HepG2 (cell line): Measurements from ENCODE around the gene DGAT2. TPM values are rescaled to one million over a fixed set of nuclear protein-coding genes. Genes with fewer than 3 reads are reported as not detected.

ENCODE experiments used
- AGO1 ChIP-seq: fragments of 200-400 bp; formaldehyde crosslinking; IDR thresholded peaks from 2 replicates; pipeline ENCODE4 v1.6.1; 2017; ENCODE audit warnings: mild to moderate bottlenecking, low read depth, low read length, moderate library complexity; ENCODE audit not compliant: poor library complexity, severe bottlenecking
- CEBPG ChIP-seq: IDR thresholded peaks from 2 replicates; pipeline ENCODE4 v1.6.1; 2016
- HNF4G ChIP-seq, 2 experiments: sonication (generic) in 1 of 2; formaldehyde crosslinking in 1 of 2; IDR thresholded peaks; 2 replicates each; pipeline versions ENCODE4 v1.4.0 to v1.6.1; 2011 to 2020; ENCODE audit warnings: borderline replicate concordance in 2 of 2, low read depth in 2 of 2, mild to moderate bottlenecking in 2 of 2, low read length in 1 of 2, missing genetic modification reagents in 1 of 2, moderate library complexity in 1 of 2
- ISX ChIP-seq: sonication (generic); formaldehyde crosslinking; conservative IDR thresholded peaks from 2 replicates; pipeline ENCODE4 v1.5.0; 2020; ENCODE audit warnings: missing genetic modification reagents
- KAT2B ChIP-seq: fragments of 150-350 bp; IDR thresholded peaks from 2 replicates; pipeline ENCODE4 v1.6.1; 2014; ENCODE audit warnings: low read depth, low read length, borderline replicate concordance
- KAT8 ChIP-seq: IDR thresholded peaks from 2 replicates; pipeline ENCODE4 v1.6.1; 2016; ENCODE audit warnings: missing genetic modification reagents, missing compliant biosample characterization
- KMT2B ChIP-seq: IDR thresholded peaks from 2 replicates; pipeline ENCODE4 v1.6.1; 2016; ENCODE audit warnings: missing genetic modification reagents, missing compliant biosample characterization
- MTA1 ChIP-seq: sonication (generic); formaldehyde crosslinking; IDR thresholded peaks from 2 replicates; pipeline ENCODE4 v1.4.0; 2020; ENCODE audit warnings: missing genetic modification reagents, mild to moderate bottlenecking, borderline replicate concordance
- NR1H2 ChIP-seq: sonication (generic); formaldehyde crosslinking; IDR thresholded peaks from 2 replicates; pipeline ENCODE4 v1.8.1; 2022; ENCODE audit warnings: low read depth, missing genetic modification reagents, borderline replicate concordance
- RCOR2 ChIP-seq: IDR thresholded peaks from 2 replicates; pipeline ENCODE4 v1.6.1; 2016; ENCODE audit warnings: missing biosample characterization, missing genetic modification reagents
- TARDBP ChIP-seq: sonication (generic); formaldehyde crosslinking; IDR thresholded peaks from 2 replicates; pipeline ENCODE4 v1.8.0; 2022; ENCODE audit warnings: mild to moderate bottlenecking, missing genetic modification reagents
- U2AF1 ChIP-seq: fragments of 200-400 bp; formaldehyde crosslinking; optimal IDR thresholded peaks from 2 replicates; pipeline ENCODE3; 2017; ENCODE audit warnings: mild to moderate bottlenecking, low read depth, low read length
- ZNF17 ChIP-seq: sonication (generic); formaldehyde crosslinking; IDR thresholded peaks from 2 replicates; pipeline ENCODE4 v1.5.0; 2020; ENCODE audit warnings: mild to moderate bottlenecking, missing genetic modification reagents
- ZNF232 ChIP-seq: sonication (generic); formaldehyde crosslinking; IDR thresholded peaks from 2 replicates; pipeline ENCODE4 v1.4.0; 2020; ENCODE audit warnings: missing genetic modification reagents, borderline replicate concordance
- ZNF605 ChIP-seq: sonication (generic); formaldehyde crosslinking; IDR thresholded peaks from 2 replicates; pipeline ENCODE4 v1.8.0; 2022; ENCODE audit warnings: mild to moderate bottlenecking, missing genetic modification reagents
- ZNF75D ChIP-seq: sonication (generic); formaldehyde crosslinking; IDR thresholded peaks from 2 replicates; pipeline ENCODE4 v1.8.1; 2023; ENCODE audit warnings: missing genetic modification reagents, mild to moderate bottlenecking, borderline replicate concordance
- ZNF772 ChIP-seq: sonication (generic); formaldehyde crosslinking; IDR thresholded peaks from 2 replicates; pipeline ENCODE4 v1.5.0; 2020; ENCODE audit warnings: mild to moderate bottlenecking, missing genetic modification reagents
- ZNF777 ChIP-seq: sonication (generic); formaldehyde crosslinking; IDR thresholded peaks from 2 replicates; pipeline ENCODE4 v1.4.0; 2020; ENCODE audit warnings: missing genetic modification reagents
- ZSCAN31 ChIP-seq: sonication (generic); formaldehyde crosslinking; IDR thresholded peaks from 2 replicates; pipeline ENCODE4 v1.5.0; 2020; ENCODE audit warnings: low read depth, mild to moderate bottlenecking, missing genetic modification reagents
- polyA plus RNA-seq, 8 experiments: library from polyadenylated mRNA; depleted of rRNA in 3 of 8; stranded (reverse) in 7 of 8; unstranded in 1 of 8; fragments of >200 nt; fragmentation: Illumina TruSeq in 4 of 8; extraction: Trizol in 4 of 8; gene quantifications; 2 replicates each; pipeline versions ENCODE4 v1.2.1 to v1.2.3, GENCODE V29; 2011 to 2016; ENCODE audit warnings: low read depth in 4 of 8, missing spikeins in 1 of 8, mixed read lengths in 1 of 8; ENCODE audit not compliant: insufficient read depth in 1 of 8
- total RNA-seq, 5 experiments: library from RNA; depleted of rRNA; stranded (reverse); fragments of >200 nt; fragmentation: Illumina TruSeq; extraction: Trizol; gene quantifications; 2 replicates each; pipeline ENCODE4 v1.2.3, GENCODE V29; 2016; ENCODE audit warnings: low read depth in 1 of 5
- TF ChIP-seq, protein P1 (sequence below): sonication (generic); formaldehyde crosslinking; IDR thresholded peaks from 2 replicates; pipeline ENCODE4 v1.4.0; 2020; ENCODE audit warnings: missing genetic modification reagents
- TF ChIP-seq, protein P2 (sequence below): sonication (generic); formaldehyde crosslinking; IDR thresholded peaks from 2 replicates; pipeline ENCODE4 v1.9.0; 2021; ENCODE audit warnings: missing genetic modification reagents, mild to moderate bottlenecking, borderline replicate concordance
- TF ChIP-seq, protein P3 (sequence below): sonication (generic); formaldehyde crosslinking; IDR thresholded peaks from 2 replicates; pipeline ENCODE4 v1.8.0; 2022; ENCODE audit warnings: missing genetic modification reagents, mild to moderate bottlenecking, inconsistent platforms, borderline replicate concordance
- TF ChIP-seq, protein P4 (sequence below): sonication (generic); formaldehyde crosslinking; IDR thresholded peaks from 2 replicates; pipeline ENCODE4 v1.5.1; 2020; ENCODE audit warnings: mild to moderate bottlenecking, missing genetic modification reagents, moderate library complexity
- TF ChIP-seq, protein P5 (sequence below): sonication (generic); formaldehyde crosslinking; IDR thresholded peaks from 2 replicates; pipeline ENCODE4 v1.4.0; 2020; ENCODE audit warnings: missing genetic modification reagents

DGAT2 gene
- total and polyA plus RNA-seq, 2 of the 13 experiments (the other 11 are each of a cell fraction or from before 2014, with no cell fraction given), result 39.0 to 65.6 TPM

DNA sequence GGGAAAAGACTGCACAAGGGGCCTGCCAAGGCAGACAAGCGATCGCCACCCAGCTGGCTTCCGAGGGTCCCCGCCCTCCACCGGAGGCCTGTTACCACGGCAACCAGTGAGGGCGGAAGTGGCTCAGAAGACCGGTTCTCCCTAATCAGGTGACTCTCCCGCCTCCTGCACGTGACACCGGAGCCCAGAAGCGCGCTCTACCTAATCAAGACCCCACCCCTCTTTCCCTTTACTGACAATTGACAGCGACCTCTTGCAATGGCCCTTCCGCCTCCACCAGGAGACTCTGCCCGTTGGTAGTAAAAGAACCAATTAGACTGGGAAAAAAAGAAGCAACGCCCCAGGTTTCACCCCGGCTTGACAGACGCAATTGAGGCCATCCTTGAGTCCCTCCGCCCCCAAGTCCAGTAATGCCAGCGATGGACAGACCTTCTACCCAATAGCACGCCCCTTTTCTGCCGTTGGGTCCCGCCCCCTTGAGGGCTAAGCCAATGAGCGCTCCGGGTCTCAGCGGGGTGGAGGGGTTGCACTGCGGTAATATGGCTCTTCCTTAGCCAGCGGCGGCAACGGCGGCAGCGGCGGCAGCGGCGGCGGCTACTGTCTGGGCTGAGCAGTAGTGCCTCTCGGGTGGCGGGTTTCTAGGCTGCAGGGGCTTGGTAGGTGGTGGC lies 46.2 kb downstream of the DGAT2 start, which contains the start of gene UVRAG (continued):
- no peak for TF ChIP-seq KAT2B
- TF ChIP-seq ZNF605, result no peak
- no peak for TF ChIP-seq ZNF17
- no peak for TF ChIP-seq TARDBP
- no peak for TF ChIP-seq U2AF1
- TF ChIP-seq, protein P1, sequence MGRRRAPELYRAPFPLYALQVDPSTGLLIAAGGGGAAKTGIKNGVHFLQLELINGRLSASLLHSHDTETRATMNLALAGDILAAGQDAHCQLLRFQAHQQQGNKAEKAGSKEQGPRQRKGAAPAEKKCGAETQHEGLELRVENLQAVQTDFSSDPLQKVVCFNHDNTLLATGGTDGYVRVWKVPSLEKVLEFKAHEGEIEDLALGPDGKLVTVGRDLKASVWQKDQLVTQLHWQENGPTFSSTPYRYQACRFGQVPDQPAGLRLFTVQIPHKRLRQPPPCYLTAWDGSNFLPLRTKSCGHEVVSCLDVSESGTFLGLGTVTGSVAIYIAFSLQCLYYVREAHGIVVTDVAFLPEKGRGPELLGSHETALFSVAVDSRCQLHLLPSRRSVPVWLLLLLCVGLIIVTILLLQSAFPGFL (CRISPR knock-in tag), result no peak
- TF ChIP-seq ZNF777 (CRISPR knock-in tag), result 0 out of 2 replicates have a peak, but pooled peaks have one; percentile 52
- no peak for TF ChIP-seq MTA1 (CRISPR knock-in tag)
- TF ChIP-seq ZNF232, result no peak
- TF ChIP-seq, protein P2, sequence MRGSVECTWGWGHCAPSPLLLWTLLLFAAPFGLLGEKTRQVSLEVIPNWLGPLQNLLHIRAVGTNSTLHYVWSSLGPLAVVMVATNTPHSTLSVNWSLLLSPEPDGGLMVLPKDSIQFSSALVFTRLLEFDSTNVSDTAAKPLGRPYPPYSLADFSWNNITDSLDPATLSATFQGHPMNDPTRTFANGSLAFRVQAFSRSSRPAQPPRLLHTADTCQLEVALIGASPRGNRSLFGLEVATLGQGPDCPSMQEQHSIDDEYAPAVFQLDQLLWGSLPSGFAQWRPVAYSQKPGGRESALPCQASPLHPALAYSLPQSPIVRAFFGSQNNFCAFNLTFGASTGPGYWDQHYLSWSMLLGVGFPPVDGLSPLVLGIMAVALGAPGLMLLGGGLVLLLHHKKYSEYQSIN (CRISPR knock-in tag), result no peak
- TF ChIP-seq KAT8 (CRISPR knock-in tag), result peak; percentile 83
- peak; percentile 24; the same call in 1 of the 2 replicates for TF ChIP-seq ZNF772 (CRISPR knock-in tag)
- no peak for TF ChIP-seq ZNF75D (CRISPR knock-in tag)
- TF ChIP-seq ZSCAN31, result peak; percentile 35
- no peak for TF ChIP-seq KMT2B
- TF ChIP-seq ISX (CRISPR knock-in tag), result no peak
- no peak for TF ChIP-seq NR1H2 (CRISPR knock-in tag)
- 0 out of 2 replicates have a peak, but pooled peaks have one; percentile 20 for TF ChIP-seq RCOR2 (CRISPR knock-in tag)
- TF ChIP-seq, protein P3, sequence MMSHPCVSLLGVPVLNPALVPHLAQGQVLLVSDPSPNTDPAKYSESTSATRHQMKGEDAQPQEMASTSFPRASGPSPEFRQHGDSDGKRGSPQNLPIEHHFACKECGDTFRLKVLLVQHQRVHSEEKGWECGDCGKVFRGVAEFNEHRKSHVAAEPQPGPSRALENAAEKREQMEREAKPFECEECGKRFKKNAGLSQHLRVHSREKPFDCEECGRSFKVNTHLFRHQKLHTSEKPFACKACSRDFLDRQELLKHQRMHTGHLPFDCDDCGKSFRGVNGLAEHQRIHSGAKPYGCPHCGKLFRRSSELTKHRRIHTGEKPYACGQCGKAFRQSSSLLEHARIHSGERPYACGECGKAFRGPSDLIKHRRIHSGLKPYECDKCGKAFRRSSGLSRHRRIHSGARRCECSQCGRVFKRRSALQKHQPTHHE (CRISPR knock-in tag), result no peak
- no peak for TF ChIP-seq HNF4G (IDR thresholded peaks at IDR 0.05; ENCODE audit: borderline replicate concordance, low read depth, low read length)
- TF ChIP-seq HNF4G (CRISPR knock-in tag; IDR thresholded peaks at IDR 0.05; ENCODE audit: borderline replicate concordance, low read depth), result no peak
- peak; percentile 8 for TF ChIP-seq AGO1
- TF ChIP-seq, protein P4, sequence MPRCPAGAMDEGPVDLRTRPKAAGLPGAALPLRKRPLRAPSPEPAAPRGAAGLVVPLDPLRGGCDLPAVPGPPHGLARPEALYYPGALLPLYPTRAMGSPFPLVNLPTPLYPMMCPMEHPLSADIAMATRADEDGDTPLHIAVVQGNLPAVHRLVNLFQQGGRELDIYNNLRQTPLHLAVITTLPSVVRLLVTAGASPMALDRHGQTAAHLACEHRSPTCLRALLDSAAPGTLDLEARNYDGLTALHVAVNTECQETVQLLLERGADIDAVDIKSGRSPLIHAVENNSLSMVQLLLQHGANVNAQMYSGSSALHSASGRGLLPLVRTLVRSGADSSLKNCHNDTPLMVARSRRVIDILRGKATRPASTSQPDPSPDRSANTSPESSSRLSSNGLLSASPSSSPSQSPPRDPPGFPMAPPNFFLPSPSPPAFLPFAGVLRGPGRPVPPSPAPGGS, result no peak
- TF ChIP-seq, protein P5, sequence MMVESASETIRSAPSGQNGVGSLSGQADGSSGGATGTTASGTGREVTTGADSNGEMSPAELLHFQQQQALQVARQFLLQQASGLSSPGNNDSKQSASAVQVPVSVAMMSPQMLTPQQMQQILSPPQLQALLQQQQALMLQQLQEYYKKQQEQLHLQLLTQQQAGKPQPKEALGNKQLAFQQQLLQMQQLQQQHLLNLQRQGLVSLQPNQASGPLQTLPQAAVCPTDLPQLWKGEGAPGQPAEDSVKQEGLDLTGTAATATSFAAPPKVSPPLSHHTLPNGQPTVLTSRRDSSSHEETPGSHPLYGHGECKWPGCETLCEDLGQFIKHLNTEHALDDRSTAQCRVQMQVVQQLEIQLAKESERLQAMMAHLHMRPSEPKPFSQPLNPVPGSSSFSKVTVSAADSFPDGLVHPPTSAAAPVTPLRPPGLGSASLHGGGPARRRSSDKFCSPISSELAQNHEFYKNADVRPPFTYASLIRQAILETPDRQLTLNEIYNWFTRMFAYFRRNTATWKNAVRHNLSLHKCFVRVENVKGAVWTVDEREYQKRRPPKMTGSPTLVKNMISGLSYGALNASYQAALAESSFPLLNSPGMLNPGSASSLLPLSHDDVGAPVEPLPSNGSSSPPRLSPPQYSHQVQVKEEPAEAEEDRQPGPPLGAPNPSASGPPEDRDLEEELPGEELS (CRISPR knock-in tag), result peak; percentile 39; the same call in 1 of the 2 replicates
- TF ChIP-seq CEBPG (CRISPR knock-in tag), result no peak
